ENCODE measurements around the gene SOX13.

SOX13 gene

GRCh38 chr1:204136814-204137213, 63.9 kb downstream of the SOX13 start:
- Histone ChIP-seq H3K4me1 (peaks cover 5 to 11% (median 10%) of the 10 kb centered on the region in 10 experiments; a peak in 17 of 20 replicates), H4K20me1 (no peaks in the 10 kb centered on the region), H3K36me3 (peaks cover 0 to 21% (median 0%) of the 10 kb centered on the region in 11 experiments; a peak in 7 of 22 replicates), H3K27ac (no peak overlapping the region), H3K4me3 (no peak overlapping the region), H3K27me3 (no peaks in the 10 kb centered on the region), H3K9me3 (replicated peaks in 1 of 11) (no peaks in the 10 kb centered on the region), H3K9ac (no peak overlapping the region), H3K4me2 (no peak overlapping the region)
- no peak for TF ChIP-seq Cebpa-rat (IDR thresholded peaks at IDR 0.05)

GRCh38 chr1:204139088-204139487, 66.2 kb downstream of the SOX13 start:
- H3K4me1 ChIP-seq, result peaks cover 5 to 8% (median 6%) of the 10 kb centered on the region in 10 experiments; a peak in 17 of 20 replicates
- H4K20me1 ChIP-seq, result no peaks in the 10 kb centered on the region
- H3K9ac ChIP-seq, result no peak overlapping the region
- no peak overlapping the region for H3K27ac ChIP-seq
- peaks cover 0 to 21% (median 0%) of the 10 kb centered on the region in 11 experiments; a peak in 7 of 22 replicates for H3K36me3 ChIP-seq
- H3K4me2 ChIP-seq, result no peak overlapping the region
- no peaks in the 10 kb centered on the region for H3K27me3 ChIP-seq
- no peak overlapping the region for H3K4me3 ChIP-seq
- no peak for TF ChIP-seq Cebpa-rat (IDR thresholded peaks at IDR 0.05)
- H3K9me3 ChIP-seq (replicated peaks in 1 of 11), result no peaks in the 10 kb centered on the region

- TF ChIP-seq Cebpa-rat (IDR thresholded peaks at IDR 0.05), result no peak
- no peaks in the 10 kb centered on the region for H4K20me1 ChIP-seq
- no peaks in the 10 kb centered on the region for H3K27me3 ChIP-seq
- H3K4me1 ChIP-seq, result no peaks in the 10 kb centered on the region
- no peak overlapping the region for H3K9ac ChIP-seq
- H3K27ac ChIP-seq, result no peak overlapping the region
- peaks cover 0 to 21% (median 0%) of the 10 kb centered on the region in 11 experiments; a peak in 7 of 22 replicates for H3K36me3 ChIP-seq
- no peak overlapping the region for H3K4me3 ChIP-seq
- no peak overlapping the region for H3K4me2 ChIP-seq
- no peaks in the 10 kb centered on the region for H3K9me3 ChIP-seq (replicated peaks in 1 of 11)
These were observed 67.0 kb downstream of the SOX13 start for GRCh38 chr1:204139952-204140351.

- H3K36me3 ChIP-seq, result peaks cover 0 to 25% (median 0%) of the 10 kb centered on the region in 11 experiments; a peak in 7 of 22 replicates
- no peak overlapping the region for H3K27ac ChIP-seq
- H3K27me3 ChIP-seq, result no peaks in the 10 kb centered on the region
These were observed 68.2 kb downstream of the SOX13 start for GRCh38 chr1:204141131-204141530.

GRCh38 chr1:204142032-204142974, 69.4 kb downstream of the SOX13 start:
- H3K4me3 ChIP-seq, result no peak overlapping the region
- H3K27me3 ChIP-seq, result no peaks in the 10 kb centered on the region
- no peaks in the 10 kb centered on the region for H4K20me1 ChIP-seq
- H3K4me1 ChIP-seq, result no peaks in the 10 kb centered on the region
- TF ChIP-seq Cebpa-rat (IDR thresholded peaks at IDR 0.05), result no peak
- no peak overlapping the region for H3K9ac ChIP-seq
- no peaks in the 10 kb centered on the region for H3K9me3 ChIP-seq (replicated peaks in 1 of 11)
- H3K27ac ChIP-seq, result no peak overlapping the region
- peaks cover 0 to 27% (median 0%) of the 10 kb centered on the region in 11 experiments; a peak in 7 of 22 replicates for H3K36me3 ChIP-seq
- no peak overlapping the region for H3K4me2 ChIP-seq

More at GRCh38 chr1:204141131-204141530, 68.2 kb downstream of the SOX13 start:
- TF ChIP-seq Cebpa-rat (IDR thresholded peaks at IDR 0.05), result no peak
- Histone ChIP-seq H3K9ac (no peak overlapping the region), H3K4me1 (no peaks in the 10 kb centered on the region), H3K4me3 (no peak overlapping the region), H3K4me2 (no peak overlapping the region), H3K9me3 (replicated peaks in 1 of 11) (no peaks in the 10 kb centered on the region), H4K20me1 (no peaks in the 10 kb centered on the region)

- Histone ChIP-seq H3K27me3 (no peaks in the 10 kb centered on the region), H3K4me2 (no peak overlapping the region), H3K9ac (no peak overlapping the region), H3K36me3 (peaks cover 0 to 20% (median 0%) of the 10 kb centered on the region in 11 experiments; a peak in 7 of 22 replicates), H4K20me1 (peaks cover 0 to 5% (median 0%) of the 10 kb centered on the region in 11 experiments; a peak in 1 of 22 replicates), H3K27ac (no peak overlapping the region), H3K9me3 (replicated peaks in 1 of 11) (no peaks in the 10 kb centered on the region), H3K4me3 (no peak overlapping the region), H3K4me1 (no peaks in the 10 kb centered on the region)
- TF ChIP-seq Cebpa-rat (IDR thresholded peaks at IDR 0.05), result no peak
These were observed 70.5 kb downstream of the SOX13 start for GRCh38 chr1:204143276-204144041.

GRCh38 chr1:204145033-204145504, 72.2 kb downstream of the SOX13 start:
- no peaks in the 10 kb centered on the region for H3K4me1 ChIP-seq
- H3K27ac ChIP-seq, result no peak overlapping the region
- H3K4me3 ChIP-seq, result no peak overlapping the region
- no peaks in the 10 kb centered on the region for H3K9me3 ChIP-seq (replicated peaks in 1 of 11)
- peaks cover 0 to 7% (median 0%) of the 10 kb centered on the region in 11 experiments; a peak in 2 of 22 replicates for H3K36me3 ChIP-seq
- no peaks in the 10 kb centered on the region for H3K27me3 ChIP-seq
- no peak overlapping the region for H3K4me2 ChIP-seq
- H3K9ac ChIP-seq, result no peak overlapping the region
- H4K20me1 ChIP-seq, result peaks cover 0 to 10% (median 0%) of the 10 kb centered on the region in 11 experiments; a peak in 1 of 22 replicates
- TF ChIP-seq Cebpa-rat (IDR thresholded peaks at IDR 0.05), result no peak

- H3K27me3 ChIP-seq, result peaks cover 0 to 10% (median 2%) of the 10 kb centered on the region in 11 experiments; a peak in 11 of 22 replicates
- H3K4me3 ChIP-seq, result no peak overlapping the region
- peaks cover 0 to 10% (median 0%) of the 10 kb centered on the region in 11 experiments; a peak in 2 of 22 replicates for H4K20me1 ChIP-seq
- peaks cover 0 to 8% (median 3%) of the 10 kb centered on the region in 10 experiments; a peak in 11 of 20 replicates for H3K4me1 ChIP-seq
- H3K9me3 ChIP-seq (replicated peaks in 1 of 11), result no peaks in the 10 kb centered on the region
- H3K36me3 ChIP-seq, result peaks cover 0 to 7% (median 0%) of the 10 kb centered on the region in 11 experiments; a peak in 1 of 22 replicates
- no peak for TF ChIP-seq Cebpa-rat (IDR thresholded peaks at IDR 0.05)
- H3K27ac ChIP-seq, result no peak overlapping the region
- no peak overlapping the region for H3K9ac ChIP-seq
- H3K4me2 ChIP-seq, result no peak overlapping the region
These were observed 73.4 kb downstream of the SOX13 start for GRCh38 chr1:204146309-204146708.

All from BLaER1 treated with 17β-estradiol and CSF1 and Interleukin-3, amounts not matched to agents 10 nM and 100 nM (cell line).